Renal cortex interstitium (tissue), 11 donors: ENCODE measurements around the gene RIMS4. TPM values are rescaled to one million over a fixed set of nuclear protein-coding genes. Genes with fewer than 3 reads are reported as not detected.
"Not testable (repeated sequence)": the region's sequence is repeated elsewhere in the genome, so short reads cannot be mapped to it uniquely, and the experiment has no call there.

Experiments
- DNase-seq, 11 donors: peaks; one replicate each; pipeline ENCODE4 v3.0.0-alpha.2; 2013; ENCODE audit warnings: low read depth in 9 of 11, low spot score in 4 of 11; ENCODE audit errors: extremely low read depth in 1 of 11
- polyA plus RNA-seq, 3 donors: library from polyadenylated mRNA; unstranded; fragments of 120-200 nt; gene quantifications; one replicate each; pipeline ENCODE4 v1.2.1, GENCODE V29; 2013; ENCODE audit not compliant: insufficient read length in 3 of 3

RIMS4 gene
- polyA plus RNA-seq, 3 donors = 0.59 to 1.0 (median 0.62) TPM

DNA sequence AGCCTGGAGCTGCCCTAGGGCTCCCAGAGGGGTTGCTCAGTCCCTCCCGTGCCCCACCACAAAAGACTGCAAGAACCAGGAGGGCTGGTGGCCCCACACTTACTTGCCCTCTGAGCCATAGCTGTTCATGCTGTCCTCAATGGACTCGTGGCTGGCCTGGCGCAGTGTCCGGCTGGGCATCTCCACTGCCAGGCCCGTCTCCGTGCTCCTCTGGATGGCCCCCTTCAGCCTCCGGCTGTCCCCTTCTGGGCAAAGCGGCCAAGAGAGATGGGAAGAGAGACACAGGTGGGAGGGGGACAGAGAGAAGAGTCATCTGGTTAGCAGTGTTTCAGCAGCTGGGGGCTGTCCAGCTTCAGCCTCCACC is 39.2 kb downstream of the RIMS4 start:
- no peak for DNase-seq

DNA sequence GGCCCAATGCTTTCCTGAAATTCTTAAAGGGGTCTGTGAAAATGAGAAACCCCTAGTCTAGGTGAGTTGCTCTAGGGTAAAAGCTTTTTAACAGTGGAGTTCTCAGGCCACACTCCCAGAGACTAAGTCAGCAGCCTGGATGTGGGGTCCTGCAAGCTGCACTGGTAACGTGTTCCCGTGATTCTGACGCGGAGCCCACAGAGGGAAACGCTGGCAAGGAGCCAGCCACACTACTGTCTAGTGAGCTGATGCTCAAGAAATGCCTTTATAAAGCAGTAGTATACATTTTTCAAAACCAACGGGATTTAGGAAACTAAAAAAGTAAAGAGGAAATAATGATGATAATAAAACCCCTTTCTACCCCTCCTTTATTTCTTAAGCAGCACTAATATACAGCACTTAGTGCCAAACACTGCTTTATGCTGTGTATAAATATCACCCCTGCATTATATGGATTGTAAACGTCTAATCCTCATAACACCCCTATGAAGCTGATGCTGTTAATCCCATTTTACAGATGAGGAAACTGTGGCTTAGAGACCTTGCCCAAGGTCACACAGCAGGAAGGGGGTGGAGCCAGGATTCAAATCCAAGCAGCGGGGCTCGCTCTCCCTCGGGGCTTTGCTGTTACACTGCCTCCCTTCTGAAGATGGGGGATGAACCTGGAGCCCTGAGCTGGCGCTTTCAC is 39.7 kb downstream of the RIMS4 start:
- DNase-seq = no peak

DNA sequence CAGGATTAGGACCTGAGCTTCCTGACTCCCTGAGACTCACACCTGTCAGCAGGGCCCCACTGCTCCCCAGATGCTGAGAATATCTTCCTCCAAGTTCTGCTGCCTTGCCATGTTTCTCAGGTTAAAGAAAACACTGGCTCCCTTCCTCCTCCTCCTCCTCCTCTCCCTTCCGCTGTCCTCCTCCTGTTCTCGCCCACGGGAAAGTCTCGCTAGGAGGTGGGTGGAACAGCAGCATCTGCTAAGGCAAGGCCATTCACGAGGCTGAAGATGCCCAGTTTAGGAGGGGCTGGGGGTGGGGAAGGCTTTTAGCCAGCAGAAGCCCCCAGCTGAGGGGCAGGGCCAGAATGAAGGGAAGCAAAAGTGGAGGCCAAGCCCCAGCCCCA is 40.9 kb downstream of the RIMS4 start:
- no peak for DNase-seq

DNA sequence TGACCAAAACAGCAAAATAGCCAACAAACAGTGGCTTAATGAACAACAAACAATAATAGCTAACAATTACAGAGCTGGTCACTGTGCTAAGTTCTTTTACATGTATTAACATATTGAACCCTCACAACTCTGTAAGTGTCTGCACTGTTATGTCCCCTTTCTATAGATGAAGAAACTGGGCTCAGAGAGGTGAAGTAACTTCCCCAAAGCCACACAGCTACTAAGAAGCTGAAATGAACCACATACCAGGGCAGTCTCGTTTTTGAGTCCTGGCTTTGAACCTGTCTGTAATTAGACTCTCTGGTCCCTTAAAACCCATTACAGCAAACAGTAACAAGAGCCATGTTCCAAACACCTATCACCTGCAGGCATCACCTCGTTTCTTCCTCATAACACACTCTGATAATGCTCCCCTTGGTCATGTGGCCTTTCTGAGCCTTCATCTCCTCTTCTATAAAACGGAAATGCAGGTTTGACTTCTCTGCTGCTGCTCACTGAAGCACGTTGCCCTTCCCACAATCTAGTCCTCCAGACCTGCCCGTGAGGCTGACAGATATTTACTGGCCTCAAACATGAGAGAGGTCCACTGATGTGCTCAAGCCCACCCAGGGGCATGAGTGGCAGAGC is 41.4 kb downstream of the RIMS4 start:
- no peak for DNase-seq

DNA sequence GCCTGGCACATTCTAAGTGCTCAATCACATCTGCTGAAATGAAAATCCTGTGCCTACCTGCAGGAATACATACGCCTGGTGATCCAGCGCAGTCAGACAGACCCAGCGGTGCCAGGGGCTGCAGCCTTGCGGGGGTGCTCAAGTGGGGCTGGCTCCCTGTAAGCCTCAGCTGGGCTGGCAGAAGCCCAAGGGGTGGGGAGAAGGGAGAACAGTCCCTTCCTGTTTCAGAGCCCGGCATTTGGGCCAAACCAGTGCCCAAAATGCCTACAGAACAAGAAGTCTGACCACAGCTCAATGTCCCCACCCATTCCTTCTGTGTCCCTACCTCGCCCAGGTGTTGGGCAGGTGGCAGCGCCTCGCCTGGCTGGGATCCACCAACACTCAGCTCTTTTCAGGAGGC is 42.1 kb downstream of the RIMS4 start:
- DNase-seq = no peak

DNA sequence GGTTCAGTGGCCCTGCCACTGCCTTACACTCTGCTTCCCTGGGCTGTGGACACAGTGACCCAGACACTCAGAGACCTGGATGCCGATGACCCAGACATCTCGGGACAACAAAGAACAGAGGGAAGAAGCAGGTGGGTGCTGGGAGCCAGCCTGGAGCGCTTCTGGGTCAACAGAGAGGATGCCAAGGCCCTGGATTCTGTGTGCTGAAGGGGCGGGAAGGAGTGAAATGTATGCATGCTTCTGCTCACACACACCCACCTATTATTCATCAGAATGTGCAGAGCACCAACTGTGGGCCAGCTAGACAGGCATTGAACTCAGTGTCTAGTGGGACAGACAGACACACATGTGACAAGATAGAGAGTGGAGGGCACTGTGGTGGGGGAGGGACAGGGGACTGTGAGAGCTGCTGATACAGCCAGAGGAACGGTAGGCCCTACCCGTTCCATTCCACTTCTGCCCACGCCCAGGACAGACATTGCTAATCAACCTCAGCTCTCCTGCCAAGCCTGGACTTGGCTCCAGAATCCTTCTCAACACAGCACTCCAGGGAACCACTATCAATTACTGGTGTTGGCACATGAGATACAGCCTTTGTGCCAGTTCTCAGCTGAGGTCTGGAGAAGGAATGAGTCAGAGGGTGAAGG is 44.5 kb downstream of the RIMS4 start:
- DNase-seq = no peak

DNA sequence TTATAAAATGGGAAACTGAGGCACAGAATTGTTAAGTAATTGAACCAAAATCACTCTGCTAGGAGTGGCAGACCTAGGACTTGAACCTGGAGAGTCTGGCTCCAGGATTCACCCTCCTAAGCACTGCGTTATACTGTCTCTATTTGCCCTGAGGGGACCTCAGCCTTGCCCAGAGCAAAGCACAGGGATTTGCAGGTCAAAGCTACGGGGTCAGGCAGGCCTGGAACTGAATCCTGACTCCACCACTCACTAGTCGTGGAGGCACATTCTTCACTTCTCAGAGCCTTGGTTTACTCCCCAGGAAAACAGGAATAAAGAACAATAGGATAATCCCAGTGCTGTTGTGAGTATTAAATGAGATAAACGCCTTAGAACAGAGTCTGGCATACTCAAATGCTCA is 45.3 kb downstream of the RIMS4 start:
- DNase-seq = no peak

DNA sequence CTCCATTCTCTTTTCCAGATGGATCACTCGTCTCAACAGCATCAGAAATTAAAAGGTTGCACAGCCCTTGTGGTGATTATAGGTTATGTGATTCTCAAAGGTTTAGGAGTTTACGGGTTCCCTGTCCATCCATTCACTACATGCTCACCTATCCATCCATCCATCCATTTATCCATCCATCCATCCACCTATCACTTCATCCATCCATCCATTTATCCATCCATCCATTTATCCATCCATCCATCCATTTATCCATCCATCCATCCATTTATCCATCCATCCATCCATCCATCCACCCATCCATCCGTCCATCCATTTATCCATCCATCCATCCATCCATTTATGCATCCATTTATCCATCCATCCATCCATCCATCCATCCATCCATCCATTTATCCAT is 46.5 kb downstream of the RIMS4 start:
- DNase-seq = not testable (repeated sequence)

DNA sequence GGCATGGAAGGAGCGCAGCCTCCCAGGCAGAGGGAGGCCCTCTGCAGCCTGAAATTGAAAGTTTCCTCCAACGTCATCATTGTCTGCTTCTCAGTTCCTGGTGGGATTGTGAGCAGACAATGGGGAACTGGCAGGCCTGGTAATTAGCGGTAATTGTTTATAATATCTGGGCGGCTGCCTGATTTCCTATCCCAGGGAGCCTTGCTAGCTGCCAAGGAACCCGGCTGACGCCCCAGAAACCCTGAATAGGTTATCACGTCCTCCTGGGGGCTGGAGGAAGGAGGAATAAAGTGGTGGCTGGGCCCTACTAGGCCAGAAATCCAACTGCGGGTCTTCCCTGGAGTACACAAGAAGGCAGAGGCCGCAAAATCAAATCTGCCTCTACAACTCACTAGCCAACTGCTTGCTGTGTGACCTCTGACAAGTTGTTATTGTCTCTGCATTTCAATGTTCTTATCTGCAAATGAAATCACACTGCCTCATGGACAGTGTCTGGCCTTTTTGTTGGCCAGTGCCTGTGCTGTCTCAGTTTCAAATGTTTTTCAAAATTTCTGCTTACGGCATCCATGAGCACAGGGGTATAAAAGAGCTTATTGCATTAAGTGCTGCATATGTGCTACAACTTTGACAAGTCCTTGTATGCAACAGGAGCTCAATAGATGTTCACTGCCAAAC is 47.7 kb downstream of the RIMS4 start:
- DNase-seq = no peak

DNA sequence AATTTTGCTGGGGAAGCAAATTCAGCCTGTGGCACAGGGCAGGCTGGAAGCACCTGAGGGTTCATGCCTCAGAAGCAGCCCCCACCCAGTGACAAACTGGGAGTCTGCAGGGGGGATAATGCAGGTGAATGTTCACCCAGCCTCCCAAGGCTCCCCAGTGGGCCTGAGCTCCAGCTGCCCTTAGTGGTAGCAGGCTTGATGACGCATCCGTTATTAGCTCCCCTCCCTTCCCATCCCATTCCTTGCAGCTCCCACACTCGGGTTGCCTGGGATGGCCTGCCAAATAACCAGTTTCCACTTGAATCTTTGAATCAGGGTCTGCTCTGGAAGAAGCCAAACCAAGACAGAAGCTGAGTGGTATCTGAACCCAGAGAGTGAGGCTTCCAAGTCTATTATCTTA is 48.9 kb downstream of the RIMS4 start:
- no peak for DNase-seq

DNA sequence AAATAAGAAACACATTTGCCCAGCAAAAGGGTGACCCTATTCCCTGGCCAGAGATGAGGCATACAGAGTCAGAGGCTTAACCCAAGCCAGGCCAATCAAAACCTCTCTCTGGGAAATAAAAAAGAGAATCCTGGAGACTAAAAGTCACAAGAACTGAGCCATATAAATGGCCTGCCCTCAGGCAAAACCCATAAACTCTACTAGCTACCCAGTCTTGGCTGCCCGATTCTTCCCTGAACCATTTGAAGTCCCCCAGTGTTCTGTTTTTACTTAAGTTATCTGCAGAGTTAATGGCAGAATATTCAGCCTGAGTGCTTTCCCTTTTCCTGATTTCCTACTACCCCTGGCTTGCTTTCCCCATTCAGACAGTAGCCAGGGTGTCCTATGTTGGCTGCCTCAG is 50.8 kb downstream of the RIMS4 start:
- DNase-seq = no peak

DNA sequence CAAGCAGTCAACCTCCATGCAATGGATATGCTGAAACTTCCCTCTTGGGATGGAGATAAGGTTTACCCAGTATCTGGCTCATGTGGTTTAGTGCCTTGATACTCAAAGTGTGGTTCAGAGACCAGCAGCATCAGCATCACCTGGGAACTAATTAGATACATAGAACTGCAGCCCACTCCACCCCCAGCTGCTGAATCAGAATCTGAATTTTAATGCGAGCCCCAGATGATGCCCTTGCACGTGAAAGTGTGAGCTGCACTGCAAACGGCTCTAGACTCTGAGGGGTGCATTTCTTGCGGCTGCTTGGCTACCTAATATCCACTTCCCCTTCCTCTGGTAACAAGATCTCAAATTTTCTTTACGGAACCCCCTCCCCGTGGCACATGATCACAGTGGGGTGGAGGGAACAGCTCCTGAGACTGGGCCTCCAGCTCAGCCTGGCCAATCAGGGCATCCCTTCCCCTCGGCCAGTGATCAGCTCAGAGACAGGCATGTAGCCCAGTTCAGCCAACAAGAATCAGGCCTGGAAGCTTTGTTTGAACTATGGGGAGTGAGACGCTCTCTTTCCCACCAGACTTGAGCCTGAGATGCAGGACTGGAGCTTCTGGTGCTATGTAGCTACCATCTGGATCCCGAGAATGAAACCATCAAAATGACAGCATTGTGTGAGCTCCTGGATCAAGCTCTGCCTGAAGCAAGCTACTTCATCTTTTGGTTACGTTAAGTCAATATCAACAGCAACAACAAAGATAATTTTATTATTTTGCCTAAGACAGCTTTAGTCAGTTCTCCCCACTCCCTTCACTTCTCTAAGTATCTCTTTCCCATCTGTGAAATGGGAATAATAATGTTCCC is 51.9 kb downstream of the RIMS4 start:
- DNase-seq = no peak

DNA sequence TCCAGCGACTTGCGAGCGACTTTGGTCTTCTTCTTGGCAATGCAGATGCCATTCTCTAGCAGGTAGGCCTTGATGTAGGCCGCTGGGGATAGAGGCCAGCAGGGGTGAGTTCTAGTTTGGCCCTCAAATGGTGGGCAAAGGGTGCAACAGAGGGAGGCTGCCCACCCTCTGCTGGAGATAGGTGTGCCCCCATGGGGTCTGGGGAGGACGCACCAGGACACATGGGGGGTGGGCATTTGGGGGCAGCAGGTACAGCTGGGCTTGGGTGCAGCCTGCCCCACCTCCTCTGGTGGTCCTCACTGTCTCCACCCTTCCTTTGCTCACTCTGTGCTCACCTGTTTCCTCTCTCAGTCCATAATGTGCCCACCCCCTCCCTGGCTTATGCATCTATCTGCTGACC is 53.4 kb downstream of the RIMS4 start:
- DNase-seq = no peak

DNA sequence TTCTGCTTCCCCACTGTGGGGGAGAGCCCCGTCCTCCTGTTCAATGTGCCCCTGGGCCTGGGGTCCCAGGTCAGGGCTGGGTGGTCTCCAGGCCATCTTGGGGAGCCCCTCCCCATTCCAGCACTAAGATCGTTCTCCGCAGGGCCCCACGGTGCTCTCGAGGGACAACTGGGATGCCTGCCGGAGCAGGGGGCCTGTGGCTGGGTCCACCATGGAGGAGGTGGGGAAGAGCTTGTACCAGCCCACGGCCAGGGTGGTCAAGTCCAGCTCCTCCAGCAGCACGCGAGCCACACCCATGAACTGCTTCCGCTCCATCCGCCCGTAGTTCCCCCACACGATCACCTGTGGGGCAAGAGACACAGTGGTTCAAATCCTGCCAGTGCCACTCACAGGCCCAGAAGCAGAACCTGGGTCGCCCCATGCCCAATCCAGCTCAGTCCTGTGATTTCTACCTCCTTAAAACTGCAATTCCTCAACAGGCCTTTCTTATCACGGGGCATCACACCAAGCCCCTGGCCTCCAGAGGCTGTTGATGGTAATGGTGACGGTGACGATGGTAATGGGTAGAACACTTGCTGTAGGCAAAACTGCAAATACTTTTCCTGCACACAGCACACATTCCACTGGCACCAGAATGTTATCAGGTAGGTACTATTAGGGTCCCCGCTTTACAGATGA is 54.2 kb downstream of the RIMS4 start:
- no peak for DNase-seq

DNA sequence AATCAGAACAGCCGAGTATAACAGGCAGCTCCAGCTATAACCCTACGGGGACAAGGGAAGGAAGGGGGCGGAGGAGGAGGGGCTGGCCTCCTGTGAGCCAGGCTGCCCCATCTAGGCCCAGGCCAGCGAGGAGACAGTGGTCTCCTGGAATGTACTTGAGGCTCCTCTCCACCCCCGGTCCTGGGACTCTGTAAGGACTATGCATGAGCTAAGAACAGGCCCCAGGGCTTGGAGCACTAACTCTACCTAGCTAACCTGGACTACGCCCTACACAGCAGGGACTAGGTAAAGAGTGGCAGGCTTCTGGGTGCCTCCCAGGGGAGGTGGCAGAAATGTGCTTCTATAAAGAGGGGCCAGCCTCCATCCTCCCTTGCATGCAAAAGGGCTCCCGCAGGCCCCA is 55.8 kb downstream of the RIMS4 start:
- no peak for DNase-seq

DNA sequence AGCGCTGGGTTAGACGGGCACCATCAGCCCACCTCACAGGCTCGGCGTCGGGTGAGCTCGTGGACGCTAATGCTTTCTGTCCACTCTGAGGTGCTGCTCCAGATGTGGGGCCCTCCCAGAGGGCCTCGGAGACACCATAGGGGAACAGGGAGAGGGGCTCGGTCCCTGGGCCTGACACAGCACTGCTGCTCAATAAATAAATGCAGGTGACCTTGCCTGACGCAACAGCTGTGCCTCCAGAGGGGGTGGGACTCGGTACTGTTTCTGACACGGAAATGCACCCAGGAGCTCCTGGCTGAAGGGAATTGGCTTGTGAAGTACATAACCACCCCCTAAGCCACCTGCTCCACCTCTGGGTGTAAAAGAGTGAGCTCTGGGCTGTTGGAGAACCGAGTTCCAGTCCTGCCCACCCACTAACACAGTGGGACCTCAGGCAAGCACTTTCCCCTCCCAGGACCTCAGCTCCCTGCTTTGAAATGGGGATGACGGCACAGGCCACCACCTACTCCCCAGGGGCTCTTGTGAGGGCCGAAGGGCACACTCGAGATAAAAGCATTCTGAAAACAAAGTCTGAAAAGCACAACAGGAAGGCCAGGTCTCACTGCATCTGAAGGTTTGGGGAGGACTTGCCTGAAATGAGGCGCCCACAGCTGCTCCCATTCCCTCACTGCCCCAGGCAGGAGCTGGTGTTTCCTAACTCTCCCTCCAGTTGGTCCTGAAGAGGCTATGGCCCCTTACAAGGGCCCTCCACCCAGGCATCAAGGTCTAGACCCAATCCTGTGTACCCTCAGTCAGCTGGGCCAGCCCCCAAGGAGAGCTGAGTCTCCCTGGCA is 58.0 kb downstream of the RIMS4 start:
- DNase-seq = no peak

DNA sequence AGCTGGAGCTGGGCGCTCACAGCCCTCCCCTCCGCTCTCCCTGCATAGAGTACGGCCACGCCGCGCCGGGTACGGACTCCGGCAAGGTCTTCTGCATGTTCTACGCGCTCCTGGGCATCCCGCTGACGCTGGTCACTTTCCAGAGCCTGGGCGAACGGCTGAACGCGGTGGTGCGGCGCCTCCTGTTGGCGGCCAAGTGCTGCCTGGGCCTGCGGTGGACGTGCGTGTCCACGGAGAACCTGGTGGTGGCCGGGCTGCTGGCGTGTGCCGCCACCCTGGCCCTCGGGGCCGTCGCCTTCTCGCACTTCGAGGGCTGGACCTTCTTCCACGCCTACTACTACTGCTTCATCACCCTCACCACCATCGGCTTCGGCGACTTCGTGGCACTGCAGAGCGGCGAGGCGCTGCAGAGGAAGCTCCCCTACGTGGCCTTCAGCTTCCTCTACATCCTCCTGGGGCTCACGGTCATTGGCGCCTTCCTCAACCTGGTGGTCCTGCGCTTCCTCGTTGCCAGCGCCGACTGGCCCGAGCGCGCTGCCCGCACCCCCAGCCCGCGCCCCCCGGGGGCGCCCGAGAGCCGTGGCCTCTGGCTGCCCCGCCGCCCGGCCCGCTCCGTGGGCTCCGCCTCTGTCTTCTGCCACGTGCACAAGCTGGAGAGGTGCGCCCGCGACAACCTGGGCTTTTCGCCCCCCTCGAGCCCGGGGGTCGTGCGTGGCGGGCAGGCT is 60.1 kb downstream of the RIMS4 start:
- no peak for DNase-seq
